K562 (cell line): Measurements from ENCODE around the gene TRPC4. TPM values are rescaled to one million over a fixed set of nuclear protein-coding genes. Genes with fewer than 3 reads are reported as not detected.

ENCODE experiments used
- ATAC-seq: fragments of 200-7000 bp; cut with Tn5 transposase; 3 replicates; pipeline ENCODE4 v1.9.1; 2020; ENCODE audit warnings: moderate library complexity
- BruUV-seq: library from RNA; stranded (reverse); fragments of 400-500 nt; replicated peaks from 2 replicates; lab custom pipeline; 2021; lab: Mats Ljungman, UMichigan
- CTCF ChIA-PET: fragments of 300-600 bp; formaldehyde crosslinking; extraction: SDS; loops from one replicate; lab custom pipeline; 2021; ENCODE audit warnings: low intra/inter-chr PET ratio; lab: Yijun Ruan, JAX
- POLR2A ChIA-PET: fragments of 300-600, 350-650 bp; sonication (Branson Sonifier 250); formaldehyde crosslinking; extraction: SDS; loops from one replicate; lab custom pipeline; 2021; ENCODE audit warnings: antibody characterized with exemption, inconsistent platforms; lab: Yijun Ruan, JAX
- DNase-seq, 4 experiments: peaks; one replicate each; pipeline versions ENCODE4 v3.0.0 to v3.0.0-alpha.2; 2011 to 2018; ENCODE audit warnings: low spot score in 3 of 4, mixed read lengths in 3 of 4; ENCODE audit errors: extremely low read depth in 1 of 4
- FAIRE-seq: peaks from 2 replicates; lab custom pipeline; 2011; peaks lifted over from hg19 to GRCh38; lab: Jason Lieb, UNC
- H2AFZ ChIP-seq: 2 replicates; pipeline ENCODE4 v1.6.0; 2011; ENCODE audit warnings: low read depth, low read length, control low read depth, inconsistent platforms
- H3K27ac ChIP-seq: fragments of 200-600 bp; 3 replicates; pipeline ENCODE4 v1.8.0; 2011; ENCODE audit warnings: low read depth, mild to moderate bottlenecking, control low read depth, inconsistent platforms, low read length, moderate library complexity, mixed read lengths; ENCODE audit errors: extremely low read depth
- H3K27me3 ChIP-seq, 2 experiments: fragments of 300-600 bp in 1 of 2; 2 replicates in 1 of 2; 3 replicates in 1 of 2; pipeline versions ENCODE4 v1.6.0 to v1.8.0; 2011; ENCODE audit warnings: inconsistent platforms in 2 of 2, low read length in 2 of 2, mild to moderate bottlenecking in 1 of 2, mixed read lengths in 1 of 2, moderate library complexity in 1 of 2; ENCODE audit not compliant: control insufficient read depth in 2 of 2, insufficient read depth in 2 of 2
- H3K36me3 ChIP-seq: fragments of 300-600 bp; 3 replicates; pipeline ENCODE4 v1.8.0; 2011; ENCODE audit warnings: mild to moderate bottlenecking, low read length, inconsistent platforms; ENCODE audit not compliant: control insufficient read depth, insufficient read depth
- H3K4me1 ChIP-seq, 2 experiments: fragments of 200-600 bp in 1 of 2; replicated peaks in 1 of 2; 2 replicates in 1 of 2; 3 replicates in 1 of 2; pipeline versions ENCODE4 v1.5.1 to v1.8.0; 2011; ENCODE audit warnings: inconsistent platforms in 2 of 2, low read length in 2 of 2, mild to moderate bottlenecking in 1 of 2, mixed read lengths in 1 of 2, moderate library complexity in 1 of 2; ENCODE audit not compliant: control insufficient read depth in 2 of 2, insufficient read depth in 2 of 2
- H3K4me2 ChIP-seq: 2 replicates; pipeline ENCODE4 v1.6.1; 2011; ENCODE audit warnings: low read length, control low read depth, inconsistent platforms, mixed read lengths; ENCODE audit not compliant: insufficient read depth
- H3K4me3 ChIP-seq: fragments of 200-600 bp; sonication (generic), shearing (Covaris generic); 2 replicates; pipeline ENCODE4 v1.5.1; 2016; ENCODE audit warnings: control low read depth, inconsistent platforms
- H3K79me2 ChIP-seq: fragments of 200-600 bp; 3 replicates; pipeline ENCODE4 v1.8.0; 2011; ENCODE audit warnings: low read length, inconsistent platforms; ENCODE audit not compliant: control insufficient read depth, insufficient read depth
- H3K9ac ChIP-seq, 2 experiments: 2 replicates each; pipeline versions ENCODE4 v1.6.0 to v1.6.1; 2011; ENCODE audit warnings: low read depth in 2 of 2, low read length in 2 of 2, control low read depth in 1 of 2, inconsistent platforms in 1 of 2, mild to moderate bottlenecking in 1 of 2, mixed read lengths in 1 of 2; ENCODE audit not compliant: insufficient read depth in 1 of 2
- H3K9me1 ChIP-seq: one replicate; pipeline ENCODE4 v1.6.0; 2011; ENCODE audit warnings: inconsistent platforms, mild to moderate bottlenecking, low read length, moderate library complexity; ENCODE audit not compliant: control insufficient read depth, insufficient read depth
- H3K9me3 ChIP-seq: replicated peaks from 2 replicates; pipeline ENCODE4 v1.5.1; 2011; ENCODE audit warnings: low read depth, low read length, inconsistent platforms; ENCODE audit not compliant: control insufficient read depth, insufficient read depth
- H4K20me1 ChIP-seq: replicated peaks from 2 replicates; pipeline ENCODE4 v1.6.1; 2011; ENCODE audit warnings: low read length, inconsistent platforms, mixed read lengths; ENCODE audit not compliant: control insufficient read depth, insufficient read depth
- ERF ChIP-seq: fragments of 450-650 bp; formaldehyde crosslinking; IDR thresholded peaks from 2 replicates; pipeline ENCODE4 v1.4.0; 2020; ENCODE audit warnings: mild to moderate bottlenecking, mixed read lengths
- POU5F1 ChIP-seq: fragments of 150-350 bp; IDR thresholded peaks from 2 replicates; pipeline ENCODE4 v1.6.1; 2014; ENCODE audit warnings: borderline replicate concordance, low read length, low read depth, mild to moderate bottlenecking; ENCODE audit not compliant: partially characterized antibody
- RBM34 ChIP-seq: fragments of 200-400 bp; formaldehyde crosslinking; IDR thresholded peaks from 2 replicates; pipeline ENCODE4 v1.6.1; 2018; ENCODE audit warnings: low read length, borderline replicate concordance; ENCODE audit not compliant: insufficient read depth
- SMARCE1 ChIP-seq: fragments of 450-650 bp; IDR thresholded peaks from 2 replicates; pipeline ENCODE4 v1.7.1; 2016; ENCODE audit warnings: mild to moderate bottlenecking
- SRSF9 ChIP-seq: fragments of 200-400 bp; formaldehyde crosslinking; IDR thresholded peaks from 2 replicates; pipeline ENCODE4 v1.6.1; 2017; ENCODE audit warnings: low read depth, low read length, borderline replicate concordance
- ZNF408 ChIP-seq: fragments of 250-450 bp; sonication (Bioruptor Pico); IDR thresholded peaks from 2 replicates; pipeline ENCODE4 v1.4.0; 2020; ENCODE audit warnings: low read depth, mild to moderate bottlenecking, moderate library complexity
- WGBS: fragments of 100-300 bp; shearing (Covaris generic); methylation state at CpG from one replicate; pipeline ENCODE4 v1.1.6; 2016; ENCODE audit warnings: low coverage, mixed read lengths; ENCODE audit not compliant: insufficient coverage; ENCODE audit errors: missing lambda C conversion rate; 5-methylcytosine and 5-hydroxymethylcytosine counted together
- in situ Hi-C: fragments of 300-500 bp; cut with MboI; formaldehyde crosslinking; loops from 4 replicates; pipeline ENCODE4 v1.15.0; 2018; ENCODE audit warnings: inconsistent platforms, mixed read lengths
- intact Hi-C: fragments of 100-400 bp; cut with micrococcal nuclease; formaldehyde crosslinking; loops from 2 replicates; pipeline ENCODE4 v1.14.2; 2022
- polyA plus RNA-seq, 8 experiments: library from polyadenylated mRNA; depleted of rRNA in 4 of 8; stranded (reverse) in 5 of 8; unstranded in 3 of 8; fragments of >200 nt; fragmentation: Nextera tagmentation in 2 of 8; fragmentation: Illumina TruSeq in 1 of 8; extraction: Ambion mirVana in 2 of 8; extraction: Trizol in 1 of 8; gene quantifications; 2 replicates each; pipeline versions ENCODE4 v1.2.1 to v1.2.3, GENCODE V29; 2011 to 2014; ENCODE audit warnings: inconsistent platforms in 1 of 8, missing spikeins in 1 of 8
- total RNA-seq, 7 experiments: library from RNA; depleted of rRNA in 6 of 7; stranded (reverse); fragments of >200 nt in 6 of 7; fragmentation: Illumina TruSeq in 2 of 7; extraction: Trizol in 2 of 7; gene quantifications; 2 replicates each; pipeline versions ENCODE4 v1.2.1 to v1.2.3, GENCODE V29; 2011 to 2021; ENCODE audit warnings: low replicate concordance in 1 of 7
- TF ChIP-seq, protein P1 (sequence below), 2 experiments: fragments of 450-650 bp; IDR thresholded peaks; 2 replicates each; pipeline ENCODE4 v1.6.1; 2018; ENCODE audit warnings: mild to moderate bottlenecking in 2 of 2, low read depth in 1 of 2; ENCODE audit not compliant: partially characterized antibody in 2 of 2
- TF ChIP-seq, protein P2 (sequence below): fragments of 250-450 bp; sonication (Bioruptor Pico); IDR thresholded peaks from 2 replicates; pipeline ENCODE4 v1.4.0; 2020
- TF ChIP-seq, protein P3 (sequence below): fragments of 250-450 bp; sonication (Bioruptor Pico); IDR thresholded peaks from 2 replicates; pipeline ENCODE4 v1.8.0; 2021; ENCODE audit warnings: moderate library complexity, mild to moderate bottlenecking, inconsistent platforms
- TF ChIP-seq, protein P4 (sequence below): sonication (generic); formaldehyde crosslinking; IDR thresholded peaks from 2 replicates; pipeline ENCODE4 v1.8.1; 2022; ENCODE audit warnings: missing genetic modification reagents
- TF ChIP-seq, protein P5 (sequence below): fragments of 250-450 bp; sonication (Bioruptor Pico); IDR thresholded peaks from 2 replicates; pipeline ENCODE4 v1.4.0; 2020; ENCODE audit warnings: mild to moderate bottlenecking
- TF ChIP-seq, protein P6 (sequence below): sonication (generic); formaldehyde crosslinking; IDR thresholded peaks from 2 replicates; pipeline ENCODE4 v1.5.0; 2020; ENCODE audit warnings: missing genetic modification reagents

The TRPC4 gene
- total and polyA plus RNA-seq, 9 of the 15 experiments (the other 6 are each of a cell fraction or from before 2014, with no cell fraction given), result 0.03 to 0.04 TPM; not detected in 7

DNA sequence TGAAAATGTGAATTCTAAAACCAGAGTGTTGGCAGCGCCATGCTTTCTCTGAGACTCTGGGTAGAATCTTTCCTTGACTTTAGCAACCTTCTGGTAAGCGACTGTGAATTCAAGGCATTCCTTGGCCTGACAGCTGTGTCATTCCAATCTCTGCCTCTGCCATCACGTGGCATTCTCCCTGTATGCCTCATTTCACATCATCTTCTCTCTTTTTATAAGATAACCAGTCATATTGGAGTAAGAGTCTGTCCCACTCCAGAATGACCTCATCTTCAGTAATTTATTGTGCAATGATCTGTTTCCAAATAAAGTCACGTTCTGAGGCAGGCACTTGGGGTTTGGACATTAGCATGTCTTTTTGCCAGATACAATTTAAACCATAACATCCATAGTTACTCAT, 167.6 kb downstream of the TRPC4 start:
- Histone ChIP-seq H3K79me2 (no peaks in the 10 kb centered on the region), H3K4me1 (no peaks in the 10 kb centered on the region), H3K9me3 (no peaks in the 10 kb centered on the region), H3K4me3 (no peak overlapping the region), H3K9ac (no peak overlapping the region), H3K36me3 (no peaks in the 10 kb centered on the region), H3K4me2 (no peak overlapping the region), H4K20me1 (no peaks in the 10 kb centered on the region), H3K27ac (no peak overlapping the region), H2AFZ (no peak overlapping the region), H3K27me3 (no peaks in the 10 kb centered on the region), H3K9me1 (no peaks in the 10 kb centered on the region)
- BruUV-seq, result no TSS peak
- DNase-seq, result no peak
- no peak for ATAC-seq
- CTCF ChIA-PET, result no interaction called here
- in situ Hi-C loops, result no loop called here
- intact Hi-C loops, result no loop called here
- 0% methylated on average over 4 of the region's 4 CpGs for WGBS
- no peak for FAIRE-seq
- POLR2A ChIA-PET, result no interaction called here
- TF ChIP-seq RBM34, result no peak
- TF ChIP-seq, protein P1, sequence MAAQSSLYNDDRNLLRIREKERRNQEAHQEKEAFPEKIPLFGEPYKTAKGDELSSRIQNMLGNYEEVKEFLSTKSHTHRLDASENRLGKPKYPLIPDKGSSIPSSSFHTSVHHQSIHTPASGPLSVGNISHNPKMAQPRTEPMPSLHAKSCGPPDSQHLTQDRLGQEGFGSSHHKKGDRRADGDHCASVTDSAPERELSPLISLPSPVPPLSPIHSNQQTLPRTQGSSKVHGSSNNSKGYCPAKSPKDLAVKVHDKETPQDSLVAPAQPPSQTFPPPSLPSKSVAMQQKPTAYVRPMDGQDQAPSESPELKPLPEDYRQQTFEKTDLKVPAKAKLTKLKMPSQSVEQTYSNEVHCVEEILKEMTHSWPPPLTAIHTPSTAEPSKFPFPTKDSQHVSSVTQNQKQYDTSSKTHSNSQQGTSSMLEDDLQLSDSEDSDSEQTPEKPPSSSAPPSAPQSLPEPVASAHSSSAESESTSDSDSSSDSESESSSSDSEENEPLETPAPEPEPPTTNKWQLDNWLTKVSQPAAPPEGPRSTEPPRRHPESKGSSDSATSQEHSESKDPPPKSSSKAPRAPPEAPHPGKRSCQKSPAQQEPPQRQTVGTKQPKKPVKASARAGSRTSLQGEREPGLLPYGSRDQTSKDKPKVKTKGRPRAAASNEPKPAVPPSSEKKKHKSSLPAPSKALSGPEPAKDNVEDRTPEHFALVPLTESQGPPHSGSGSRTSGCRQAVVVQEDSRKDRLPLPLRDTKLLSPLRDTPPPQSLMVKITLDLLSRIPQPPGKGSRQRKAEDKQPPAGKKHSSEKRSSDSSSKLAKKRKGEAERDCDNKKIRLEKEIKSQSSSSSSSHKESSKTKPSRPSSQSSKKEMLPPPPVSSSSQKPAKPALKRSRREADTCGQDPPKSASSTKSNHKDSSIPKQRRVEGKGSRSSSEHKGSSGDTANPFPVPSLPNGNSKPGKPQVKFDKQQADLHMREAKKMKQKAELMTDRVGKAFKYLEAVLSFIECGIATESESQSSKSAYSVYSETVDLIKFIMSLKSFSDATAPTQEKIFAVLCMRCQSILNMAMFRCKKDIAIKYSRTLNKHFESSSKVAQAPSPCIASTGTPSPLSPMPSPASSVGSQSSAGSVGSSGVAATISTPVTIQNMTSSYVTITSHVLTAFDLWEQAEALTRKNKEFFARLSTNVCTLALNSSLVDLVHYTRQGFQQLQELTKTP (IDR thresholded peaks at IDR 0.05; ENCODE audit: low read depth in 1 of 2, partially characterized antibody in 2 of 2), result no peak
- TF ChIP-seq, protein P2, sequence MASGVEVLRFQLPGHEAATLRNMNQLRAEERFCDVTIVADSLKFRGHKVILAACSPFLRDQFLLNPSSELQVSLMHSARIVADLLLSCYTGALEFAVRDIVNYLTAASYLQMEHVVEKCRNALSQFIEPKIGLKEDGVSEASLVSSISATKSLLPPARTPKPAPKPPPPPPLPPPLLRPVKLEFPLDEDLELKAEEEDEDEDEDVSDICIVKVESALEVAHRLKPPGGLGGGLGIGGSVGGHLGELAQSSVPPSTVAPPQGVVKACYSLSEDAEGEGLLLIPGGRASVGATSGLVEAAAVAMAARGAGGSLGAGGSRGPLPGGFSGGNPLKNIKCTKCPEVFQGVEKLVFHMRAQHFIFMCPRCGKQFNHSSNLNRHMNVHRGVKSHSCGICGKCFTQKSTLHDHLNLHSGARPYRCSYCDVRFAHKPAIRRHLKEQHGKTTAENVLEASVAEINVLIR, result no peak
- no peak for TF ChIP-seq ERF (CRISPR knock-in tag)
- TF ChIP-seq ZNF408 (CRISPR knock-in tag), result no peak
- TF ChIP-seq SRSF9, result no peak
- TF ChIP-seq, protein P3, sequence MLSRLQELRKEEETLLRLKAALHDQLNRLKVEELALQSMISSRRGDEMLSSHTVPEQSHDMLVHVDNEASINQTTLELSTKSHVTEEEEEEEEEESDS (CRISPR knock-in tag), result no peak
- TF ChIP-seq, protein P4, sequence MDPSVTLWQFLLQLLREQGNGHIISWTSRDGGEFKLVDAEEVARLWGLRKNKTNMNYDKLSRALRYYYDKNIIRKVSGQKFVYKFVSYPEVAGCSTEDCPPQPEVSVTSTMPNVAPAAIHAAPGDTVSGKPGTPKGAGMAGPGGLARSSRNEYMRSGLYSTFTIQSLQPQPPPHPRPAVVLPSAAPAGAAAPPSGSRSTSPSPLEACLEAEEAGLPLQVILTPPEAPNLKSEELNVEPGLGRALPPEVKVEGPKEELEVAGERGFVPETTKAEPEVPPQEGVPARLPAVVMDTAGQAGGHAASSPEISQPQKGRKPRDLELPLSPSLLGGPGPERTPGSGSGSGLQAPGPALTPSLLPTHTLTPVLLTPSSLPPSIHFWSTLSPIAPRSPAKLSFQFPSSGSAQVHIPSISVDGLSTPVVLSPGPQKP (CRISPR knock-in tag), result no peak
- TF ChIP-seq, protein P5, sequence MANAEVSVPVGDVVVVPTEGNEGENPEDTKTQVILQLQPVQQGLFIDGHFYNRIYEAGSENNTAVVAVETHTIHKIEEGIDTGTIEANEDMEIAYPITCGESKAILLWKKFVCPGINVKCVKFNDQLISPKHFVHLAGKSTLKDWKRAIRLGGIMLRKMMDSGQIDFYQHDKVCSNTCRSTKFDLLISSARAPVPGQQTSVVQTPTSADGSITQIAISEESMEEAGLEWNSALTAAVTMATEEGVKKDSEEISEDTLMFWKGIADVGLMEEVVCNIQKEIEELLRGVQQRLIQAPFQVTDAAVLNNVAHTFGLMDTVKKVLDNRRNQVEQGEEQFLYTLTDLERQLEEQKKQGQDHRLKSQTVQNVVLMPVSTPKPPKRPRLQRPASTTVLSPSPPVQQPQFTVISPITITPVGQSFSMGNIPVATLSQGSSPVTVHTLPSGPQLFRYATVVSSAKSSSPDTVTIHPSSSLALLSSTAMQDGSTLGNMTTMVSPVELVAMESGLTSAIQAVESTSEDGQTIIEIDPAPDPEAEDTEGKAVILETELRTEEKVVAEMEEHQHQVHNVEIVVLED (CRISPR knock-in tag), result no peak
- TF ChIP-seq POU5F1, result no peak
- TF ChIP-seq, protein P6, sequence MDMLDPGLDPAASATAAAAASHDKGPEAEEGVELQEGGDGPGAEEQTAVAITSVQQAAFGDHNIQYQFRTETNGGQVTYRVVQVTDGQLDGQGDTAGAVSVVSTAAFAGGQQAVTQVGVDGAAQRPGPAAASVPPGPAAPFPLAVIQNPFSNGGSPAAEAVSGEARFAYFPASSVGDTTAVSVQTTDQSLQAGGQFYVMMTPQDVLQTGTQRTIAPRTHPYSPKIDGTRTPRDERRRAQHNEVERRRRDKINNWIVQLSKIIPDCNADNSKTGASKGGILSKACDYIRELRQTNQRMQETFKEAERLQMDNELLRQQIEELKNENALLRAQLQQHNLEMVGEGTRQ (CRISPR knock-in tag), result no peak
- no peak for TF ChIP-seq SMARCE1
